GM18861 (cell line): ENCODE measurements around the gene ACSL5.
"Not testable (repeated sequence)": the region's sequence is repeated elsewhere in the genome, so short reads cannot be mapped to it uniquely, and the experiment has no call there.

Experiments used
- ATAC-seq: cut with Tn5 transposase; IDR thresholded peaks from one replicate; pipeline ENCODE4 v1.9.1; 2021; ENCODE audit not compliant: unreplicated experiment

The ACSL5 gene

DNA sequence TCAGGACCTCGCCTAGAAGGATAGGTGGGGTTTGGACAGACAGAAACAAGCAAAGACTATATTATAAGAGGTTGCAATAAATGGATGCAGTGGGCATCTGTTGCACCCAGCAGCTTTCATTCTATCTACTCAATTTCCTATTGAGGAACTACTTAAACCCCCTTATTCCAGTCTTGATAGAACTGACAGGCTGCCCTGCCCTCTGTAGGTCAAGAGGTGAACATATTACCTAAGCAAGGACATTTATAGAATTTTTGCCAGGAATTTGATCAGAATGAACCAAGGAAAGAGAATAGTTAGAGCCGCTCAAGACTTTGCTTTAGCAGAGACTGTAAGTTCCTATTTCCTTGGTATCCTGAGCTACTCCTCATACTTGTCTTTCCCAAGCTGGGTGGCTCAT lies 82.6 kb downstream of the ACSL5 start:
- ATAC-seq, result no peak

GRCh38 chr10:112460366-112460765 lies 86.5 kb downstream of the ACSL5 start:
- ATAC-seq, result no peak

- no peak for ATAC-seq
These were observed 87.3 kb downstream of the ACSL5 start for GRCh38 chr10:112461029-112461887.

DNA sequence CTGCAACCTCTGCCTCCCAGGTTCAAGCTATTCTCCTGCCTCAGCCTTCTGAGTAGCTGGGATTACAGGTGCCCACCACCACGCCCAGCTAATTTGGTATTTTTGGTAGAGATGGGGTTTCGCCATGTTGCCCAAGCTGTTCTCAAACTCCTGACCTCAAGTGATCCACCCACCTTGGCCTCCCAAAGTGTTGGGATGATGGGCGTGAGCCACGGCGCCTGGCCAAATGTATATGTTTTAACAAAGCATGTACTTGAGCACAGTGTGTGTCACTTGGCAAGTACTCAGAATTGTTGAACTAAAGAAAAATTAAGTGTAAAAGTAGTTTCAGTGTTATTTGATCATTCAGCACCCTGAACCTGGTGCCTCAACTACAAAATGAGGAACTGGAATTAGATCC lies 90.2 kb downstream of the ACSL5 start:
- ATAC-seq, result not testable (repeated sequence)

DNA sequence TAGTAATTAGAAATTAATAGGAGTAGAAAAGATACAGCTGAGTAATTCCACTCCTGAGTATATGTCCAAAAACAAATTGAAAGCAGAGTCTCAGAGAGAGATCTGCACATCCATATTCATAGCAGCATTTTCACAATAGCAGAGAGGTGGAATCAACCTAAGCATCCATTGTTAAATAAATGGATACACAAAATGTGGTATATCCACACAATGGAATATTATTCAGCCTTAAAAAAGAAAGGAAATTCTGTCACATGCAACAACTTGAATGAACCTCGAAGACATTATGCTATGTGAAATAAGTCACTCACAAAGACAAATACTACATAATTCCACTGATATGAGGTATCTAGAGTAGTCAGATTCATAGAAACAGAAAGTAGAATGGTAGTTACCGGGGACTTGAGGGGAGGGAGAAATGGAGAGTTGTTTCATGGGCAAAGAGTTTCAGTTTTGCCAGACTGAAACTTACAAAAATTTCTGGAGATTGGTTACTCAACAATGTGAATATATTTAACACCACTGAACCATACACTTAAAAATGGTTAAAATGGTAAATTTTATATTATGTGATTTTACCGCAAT lies 91.5 kb downstream of the ACSL5 start:
- ATAC-seq, result no peak

GRCh38 chr10:112466802-112467201 lies 92.9 kb downstream of the ACSL5 start:
- no peak for ATAC-seq

DNA sequence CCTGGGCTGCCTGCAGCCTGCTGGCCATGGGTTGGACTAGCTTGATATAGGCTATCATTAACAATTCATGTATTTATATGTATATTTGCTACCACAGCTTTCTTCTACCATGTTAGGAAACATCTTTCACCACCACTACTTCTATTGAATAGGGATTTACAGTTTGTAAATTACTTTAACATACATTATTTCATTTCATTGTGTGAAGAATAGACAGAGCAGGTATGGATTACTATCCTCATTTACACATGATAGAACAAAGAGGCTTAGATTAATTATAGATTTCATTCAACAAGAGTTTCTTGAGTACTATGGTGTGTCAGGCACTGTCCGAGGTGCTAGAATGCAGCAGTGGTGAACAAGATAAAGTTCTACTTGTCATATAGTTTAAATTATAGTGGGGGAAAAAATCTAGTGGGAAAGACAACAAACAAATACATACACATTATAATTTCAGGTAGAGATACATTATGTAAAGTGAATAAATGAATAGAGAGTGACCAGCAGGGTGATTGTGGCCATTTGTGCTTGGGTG lies 93.7 kb downstream of the ACSL5 start:
- no peak for ATAC-seq

- peak; percentile 76 for ATAC-seq
These were observed 98.1 kb downstream of the ACSL5 start for GRCh38 chr10:112471878-112472487.

GRCh38 chr10:112475575-112476218 lies 101.8 kb downstream of the ACSL5 start:
- ATAC-seq, result no peak
